Measurements from ENCODE around the gene ROR2. TPM values are rescaled to one million over a fixed set of nuclear protein-coding genes. Genes with fewer than 3 reads are reported as not detected.

ROR2 gene
- total RNA-seq, 1 experiment from 2014 or later, result 2.7 TPM

DNA sequence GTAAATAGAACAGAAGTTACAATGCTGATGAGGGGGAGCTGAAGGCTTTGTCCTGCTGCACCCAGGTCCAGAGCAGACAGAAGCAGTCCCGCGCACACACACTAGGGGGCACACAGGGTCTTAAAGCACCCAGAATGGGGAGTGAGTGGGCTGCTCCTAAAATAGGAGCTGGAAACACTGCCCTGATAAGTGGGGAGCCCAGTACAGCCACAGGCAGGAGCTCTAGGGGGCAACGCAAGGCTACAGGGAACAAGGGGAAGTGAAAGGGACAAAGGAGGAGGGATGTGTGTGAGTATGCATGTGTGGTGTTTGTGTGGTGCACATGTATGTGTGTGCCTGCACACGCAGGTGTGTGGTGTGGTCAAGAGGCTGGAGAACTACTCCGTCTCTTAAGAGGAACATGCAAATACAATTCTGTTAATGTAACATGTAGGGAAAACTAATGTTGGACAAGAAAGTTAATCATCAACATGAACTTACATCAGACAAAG is 191.5 kb downstream of the ROR2 start:
- Histone ChIP-seq H2BK120ac (ENCODE audit: low read depth, low read length, poor library complexity, severe bottlenecking) (no peak overlapping the region), H2AFZ (ENCODE audit: low read length) (no peak overlapping the region), H3K23ac (ENCODE audit: insufficient read length, low read depth, low read length) (no peak overlapping the region), H2BK15ac (ENCODE audit: low read depth, low read length) (no peak overlapping the region), H3K56ac (ENCODE audit: insufficient read length, low read depth, low read length) (no peak overlapping the region), H3K23me2 (ENCODE audit: insufficient read length, low read depth, low read length, poor library complexity, severe bottlenecking) (no peaks in the 10 kb centered on the region), H4K91ac (ENCODE audit: insufficient read length, low read depth, low read length) (no peak overlapping the region), H3K9ac (ENCODE audit: extremely low read depth, insufficient read length, low read length) (no peak overlapping the region), H3K79me1 (ENCODE audit: insufficient read depth, low read depth, low read length, poor library complexity, severe bottlenecking) (no peaks in the 10 kb centered on the region), H2BK20ac (ENCODE audit: low read depth, low read length, poor library complexity, severe bottlenecking) (no peak overlapping the region), H4K5ac (ENCODE audit: insufficient read length, low read depth, low read length) (no peak overlapping the region), H2AK5ac (ENCODE audit: insufficient read length, low read length) (no peak overlapping the region), H3K18ac (ENCODE audit: insufficient read length, low read depth, low read length) (no peak overlapping the region), H2BK12ac (ENCODE audit: insufficient read length, low read depth, low read length) (no peak overlapping the region), H3K9me3 (ENCODE audit: control insufficient read depth, low read depth, low read length) (no peaks in the 10 kb centered on the region), H3K27me3 (ENCODE audit: insufficient read depth, low read length) (no peaks in the 10 kb centered on the region), H3K4ac (ENCODE audit: low read depth, low read length) (no peak overlapping the region), H3T11ph (ENCODE audit: low read length) (no peak overlapping the region), H4K20me1 (ENCODE audit: control insufficient read depth, insufficient read depth, insufficient read length) (no peaks in the 10 kb centered on the region), H3K14ac (ENCODE audit: insufficient read depth, low read length) (no peak overlapping the region), H3K79me2 (ENCODE audit: insufficient read depth, low read length) (no peaks in the 10 kb centered on the region), H3K4me1 (ENCODE audit: insufficient read depth, low read length) (no peaks in the 10 kb centered on the region), H4K8ac (replicated peaks; ENCODE audit: insufficient read length, low read depth, low read length) (no peak overlapping the region), H2BK5ac (ENCODE audit: insufficient read length, low read length) (no peak overlapping the region), H3K27ac (ENCODE audit: insufficient read length, low read depth, low read length) (no peak overlapping the region), H3K4me2 (ENCODE audit: insufficient read depth, insufficient read length, low read length) (no peak overlapping the region)
- Mint-ChIP-seq H3K4me3 (no peak overlapping the region), H3K27me3 (ENCODE audit: low read depth) (no peaks in the 10 kb centered on the region; the same call in none of the 2 replicates), H3K4me1 (peaks cover 9 to 14% of the 10 kb centered on the region in 2 experiments), H3K9me3 (peaks cover 0 to 5% of the 10 kb centered on the region in 2 experiments; a peak in 2 of 5 replicates), H3K36me3 (ENCODE audit: insufficient read depth in 1 of 3, low read depth in 3 of 3) (no peaks in the 10 kb centered on the region; a peak in 1 of 7 replicates), H3K27ac (no peak overlapping the region)
- WGBS (ENCODE audit: extremely low coverage, insufficient read length, low lambda C conversion rate), result no CpG with 5 or more reads among the region's 5 CpGs
- TF ChIP-seq, protein P1, sequence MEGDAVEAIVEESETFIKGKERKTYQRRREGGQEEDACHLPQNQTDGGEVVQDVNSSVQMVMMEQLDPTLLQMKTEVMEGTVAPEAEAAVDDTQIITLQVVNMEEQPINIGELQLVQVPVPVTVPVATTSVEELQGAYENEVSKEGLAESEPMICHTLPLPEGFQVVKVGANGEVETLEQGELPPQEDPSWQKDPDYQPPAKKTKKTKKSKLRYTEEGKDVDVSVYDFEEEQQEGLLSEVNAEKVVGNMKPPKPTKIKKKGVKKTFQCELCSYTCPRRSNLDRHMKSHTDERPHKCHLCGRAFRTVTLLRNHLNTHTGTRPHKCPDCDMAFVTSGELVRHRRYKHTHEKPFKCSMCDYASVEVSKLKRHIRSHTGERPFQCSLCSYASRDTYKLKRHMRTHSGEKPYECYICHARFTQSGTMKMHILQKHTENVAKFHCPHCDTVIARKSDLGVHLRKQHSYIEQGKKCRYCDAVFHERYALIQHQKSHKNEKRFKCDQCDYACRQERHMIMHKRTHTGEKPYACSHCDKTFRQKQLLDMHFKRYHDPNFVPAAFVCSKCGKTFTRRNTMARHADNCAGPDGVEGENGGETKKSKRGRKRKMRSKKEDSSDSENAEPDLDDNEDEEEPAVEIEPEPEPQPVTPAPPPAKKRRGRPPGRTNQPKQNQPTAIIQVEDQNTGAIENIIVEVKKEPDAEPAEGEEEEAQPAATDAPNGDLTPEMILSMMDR (conservative IDR thresholded peaks at IDR 0.05), result peak; percentile 82
- DNase-seq, result peak; percentile 83
